H9 (cell line): ENCODE data around the gene LMF1. TPM values are rescaled to one million over a fixed set of nuclear protein-coding genes. Genes with fewer than 3 reads are reported as not detected.

Experiments used
- DNase-seq: peaks from one replicate; pipeline ENCODE4 v3.0.0-alpha.2; 2017
- H2AFZ ChIP-seq: one replicate; pipeline ENCODE4 v1.6.1; 2013; ENCODE audit warnings: mild to moderate bottlenecking, low read length, control low read depth, moderate library complexity
- H2AK5ac ChIP-seq: 2 replicates; pipeline ENCODE4 v1.6.1; 2013; ENCODE audit warnings: low read length, control low read depth, mixed read lengths; ENCODE audit not compliant: insufficient read length
- H2BK120ac ChIP-seq: one replicate; pipeline ENCODE4 v1.6.1; 2013; ENCODE audit warnings: low read depth, mild to moderate bottlenecking, low read length, control low read depth, inconsistent platforms; ENCODE audit not compliant: poor library complexity, severe bottlenecking
- H2BK12ac ChIP-seq: 2 replicates; pipeline ENCODE4 v1.6.1; 2013; ENCODE audit warnings: low read length, control low read depth, mixed read lengths, low read depth; ENCODE audit not compliant: insufficient read length
- H2BK15ac ChIP-seq: 2 replicates; pipeline ENCODE4 v1.6.1; 2013; ENCODE audit warnings: low read depth, low read length, control low read depth
- H2BK20ac ChIP-seq: one replicate; pipeline ENCODE4 v1.6.1; 2013; ENCODE audit warnings: low read depth, mild to moderate bottlenecking, low read length, control low read depth, inconsistent platforms; ENCODE audit not compliant: poor library complexity, severe bottlenecking
- H2BK5ac ChIP-seq: 2 replicates; pipeline ENCODE4 v1.6.1; 2013; ENCODE audit warnings: low read length, control low read depth, mixed read lengths; ENCODE audit not compliant: insufficient read length
- H3K14ac ChIP-seq: 2 replicates; pipeline ENCODE4 v1.6.1; 2013; ENCODE audit warnings: low read length, control low read depth; ENCODE audit not compliant: insufficient read depth
- H3K18ac ChIP-seq: 2 replicates; pipeline ENCODE4 v1.6.1; 2013; ENCODE audit warnings: low read depth, mild to moderate bottlenecking, mixed read lengths, low read length, control low read depth; ENCODE audit not compliant: insufficient read length
- H3K23ac ChIP-seq: 2 replicates; pipeline ENCODE4 v1.6.1; 2013; ENCODE audit warnings: low read length, control low read depth, mixed read lengths, low read depth; ENCODE audit not compliant: insufficient read length
- H3K23me2 ChIP-seq: 2 replicates; pipeline ENCODE4 v1.6.1; 2013; ENCODE audit warnings: low read depth, mild to moderate bottlenecking, mixed read lengths, low read length, control low read depth; ENCODE audit not compliant: insufficient read length, poor library complexity, severe bottlenecking
- H3K27ac ChIP-seq: 2 replicates; pipeline ENCODE4 v1.5.1; 2013; ENCODE audit warnings: low read length, control low read depth, mixed read lengths, low read depth; ENCODE audit not compliant: insufficient read length
- H3K27me3 ChIP-seq: 2 replicates; pipeline ENCODE4 v1.6.1; 2013; ENCODE audit warnings: low read length, control low read depth, inconsistent platforms; ENCODE audit not compliant: insufficient read depth
- H3K4ac ChIP-seq: 2 replicates; pipeline ENCODE4 v1.6.1; 2013; ENCODE audit warnings: low read depth, mild to moderate bottlenecking, control low read depth, inconsistent platforms, low read length, moderate library complexity
- H3K4me1 ChIP-seq: 2 replicates; pipeline ENCODE4 v1.6.1; 2013; ENCODE audit warnings: low read length, control low read depth, inconsistent platforms; ENCODE audit not compliant: insufficient read depth
- H3K4me2 ChIP-seq: 2 replicates; pipeline ENCODE4 v1.6.1; 2013; ENCODE audit warnings: low read length, control low read depth, mixed read lengths; ENCODE audit not compliant: insufficient read length, insufficient read depth
- H3K56ac ChIP-seq: 2 replicates; pipeline ENCODE4 v1.6.1; 2013; ENCODE audit warnings: low read depth, mild to moderate bottlenecking, mixed read lengths, low read length, control low read depth; ENCODE audit not compliant: insufficient read length
- H3K79me1 ChIP-seq: 2 replicates; pipeline ENCODE4 v1.6.1; 2013; ENCODE audit warnings: low read depth, mild to moderate bottlenecking, moderate library complexity, low read length, control low read depth, inconsistent platforms; ENCODE audit not compliant: insufficient read depth, poor library complexity, severe bottlenecking
- H3K79me2 ChIP-seq: 2 replicates; pipeline ENCODE4 v1.6.1; 2013; ENCODE audit warnings: low read length, control low read depth, inconsistent platforms; ENCODE audit not compliant: insufficient read depth
- H3K9ac ChIP-seq: 2 replicates; pipeline ENCODE4 v1.6.1; 2013; ENCODE audit warnings: low read length, control low read depth, mixed read lengths; ENCODE audit not compliant: insufficient read length; ENCODE audit errors: extremely low read depth
- H3K9me3 ChIP-seq: one replicate; pipeline ENCODE4 v1.6.1; 2013; ENCODE audit warnings: low read depth, low read length, inconsistent platforms; ENCODE audit not compliant: control insufficient read depth
- H3T11ph ChIP-seq: one replicate; pipeline ENCODE4 v1.6.1; 2013; ENCODE audit warnings: mild to moderate bottlenecking, low read length, control low read depth, inconsistent platforms
- H4K20me1 ChIP-seq: one replicate; pipeline ENCODE4 v1.6.1; 2013; ENCODE audit not compliant: control insufficient read depth, insufficient read length, insufficient read depth
- H4K5ac ChIP-seq: 2 replicates; pipeline ENCODE4 v1.6.1; 2013; ENCODE audit warnings: low read depth, mild to moderate bottlenecking, mixed read lengths, low read length, control low read depth; ENCODE audit not compliant: insufficient read length
- H4K8ac ChIP-seq: replicated peaks from 2 replicates; pipeline ENCODE4 v1.6.1; 2013; ENCODE audit warnings: low read length, control low read depth, mixed read lengths, low read depth; ENCODE audit not compliant: insufficient read length
- H4K91ac ChIP-seq: 2 replicates; pipeline ENCODE4 v1.6.1; 2013; ENCODE audit warnings: low read depth, mild to moderate bottlenecking, moderate library complexity, mixed read lengths, low read length, control low read depth; ENCODE audit not compliant: insufficient read length
- H3K27ac Mint-ChIP-seq, 3 experiments: 2 replicates in 2 of 3; 3 replicates in 1 of 3; pipeline ENCODE4 v1.8.0; 2020 to 2021; ENCODE audit warnings: mixed read lengths in 3 of 3, mild to moderate bottlenecking in 1 of 3, moderate library complexity in 1 of 3
- H3K27me3 Mint-ChIP-seq: 2 replicates; pipeline ENCODE4 v1.8.0; 2021; ENCODE audit warnings: low read depth, mild to moderate bottlenecking, moderate library complexity, mixed read lengths
- H3K36me3 Mint-ChIP-seq, 3 experiments: 2 replicates in 2 of 3; 3 replicates in 1 of 3; pipeline ENCODE4 v1.8.0; 2020 to 2021; ENCODE audit warnings: low read depth in 3 of 3, mixed read lengths in 3 of 3; ENCODE audit not compliant: insufficient read depth in 1 of 3
- H3K4me1 Mint-ChIP-seq, 2 experiments: 2 replicates each; pipeline ENCODE4 v1.8.0; 2020; ENCODE audit warnings: mixed read lengths in 2 of 2
- H3K4me3 Mint-ChIP-seq, 2 experiments: 2 replicates in 1 of 2; 3 replicates in 1 of 2; pipeline ENCODE4 v1.8.0; 2020 to 2021; ENCODE audit warnings: mild to moderate bottlenecking in 2 of 2, mixed read lengths in 2 of 2, moderate library complexity in 1 of 2
- H3K9me3 Mint-ChIP-seq, 2 experiments: 2 replicates in 1 of 2; 3 replicates in 1 of 2; pipeline ENCODE4 v1.8.0; 2020; ENCODE audit warnings: mild to moderate bottlenecking in 2 of 2, mixed read lengths in 2 of 2, moderate library complexity in 1 of 2
- CTCF ChIP-seq: fragments of 200-600 bp; sonication (generic); conservative IDR thresholded peaks from 3 replicates; pipeline ENCODE4 v1.8.0; 2021; ENCODE audit warnings: antibody characterized with exemption, mild to moderate bottlenecking
- WGBS: extraction: QIAGEN DNeasy Blood & Tissue Kit; methylation state at CpG from one replicate; pipeline ENCODE4 v1.1.7; 2013; ENCODE audit warnings: missing lambda C conversion rate, low lambda C conversion rate, mixed read lengths; ENCODE audit not compliant: insufficient read length; ENCODE audit errors: extremely low coverage; 5-methylcytosine and 5-hydroxymethylcytosine counted together
- total RNA-seq: library from RNA; stranded (reverse); gene quantifications from 2 replicates; pipeline ENCODE4 v1.2.1, GENCODE V29; 2021

LMF1 gene
- total RNA-seq, 1 experiment from 2014 or later, result 7.1 TPM

GRCh38 chr16:942436-943060 lies 28.2 kb downstream of the LMF1 start:
- no peaks in the 10 kb centered on the region for H4K20me1 ChIP-seq
- no CpG with 5 or more reads among the region's 4 CpGs for WGBS
- H3K4me2 ChIP-seq, result no peak overlapping the region
- no peak overlapping the region for H4K91ac ChIP-seq
- H3K56ac ChIP-seq, result no peak overlapping the region
- no peaks in the 10 kb centered on the region for H3K27me3 ChIP-seq
- H3K79me1 ChIP-seq, result no peaks in the 10 kb centered on the region
- H2AFZ ChIP-seq, result no peak overlapping the region
- no peak overlapping the region for H3K4ac ChIP-seq
- Mint-ChIP-seq H3K27ac (no peak overlapping the region), H3K36me3 (peaks cover 12 to 24% (median 17%) of the 10 kb centered on the region in 3 experiments; a peak in 5 of 7 replicates), H3K4me3 (no peak overlapping the region), H3K4me1 (no peaks in the 10 kb centered on the region), H3K9me3 (peaks cover 24 to 28% of the 10 kb centered on the region in 2 experiments), H3K27me3 (peaks cover 3% of the 10 kb centered on the region; the same call in 1 of the 2 replicates)
- H2BK5ac ChIP-seq, result no peak overlapping the region
- TF ChIP-seq CTCF, result no peak
- no peak overlapping the region for H2BK15ac ChIP-seq
- H3T11ph ChIP-seq, result no peak overlapping the region
- no peak overlapping the region for H4K8ac ChIP-seq
- H3K9ac ChIP-seq, result no peak overlapping the region
- no peak overlapping the region for H2BK20ac ChIP-seq
- no peak overlapping the region for H3K18ac ChIP-seq
- no peak overlapping the region for H2BK120ac ChIP-seq
- no peaks in the 10 kb centered on the region for H3K4me1 ChIP-seq
- no peak overlapping the region for H4K5ac ChIP-seq
- H3K9me3 ChIP-seq, result no peaks in the 10 kb centered on the region
- no peaks in the 10 kb centered on the region for H3K79me2 ChIP-seq
- H3K14ac ChIP-seq, result no peak overlapping the region
- no peak for DNase-seq
- H2AK5ac ChIP-seq, result no peak overlapping the region
- no peak overlapping the region for H3K27ac ChIP-seq
- no peaks in the 10 kb centered on the region for H3K23me2 ChIP-seq
- H3K23ac ChIP-seq, result no peak overlapping the region
- no peak overlapping the region for H2BK12ac ChIP-seq
